SU-DHL-6 (cell line): ENCODE results near the gene TP53I3.

Experiments used
- CTCF ChIP-seq: fragments of 200-600 bp; sonication (generic); IDR thresholded peaks from one replicate; pipeline ENCODE4 v1.5.1; 2017; ENCODE audit warnings: antibody characterized with exemption, mild to moderate bottlenecking, low read length, moderate library complexity; ENCODE audit not compliant: insufficient read depth, poor library complexity, severe bottlenecking
- EZH2phosphoT487 ChIP-seq: fragments of 200-600 bp; sonication (generic), shearing (Covaris generic); conservative IDR thresholded peaks from 2 replicates; pipeline ENCODE4 v1.6.1; 2018; ENCODE audit warnings: mild to moderate bottlenecking, antibody characterized with exemption, low read length, moderate library complexity, mixed read lengths

GRCh38 chr2:24046599-24046929 is 38.1 kb downstream of the TP53I3 start:
- TF ChIP-seq CTCF, result no peak
- no peak for TF ChIP-seq EZH2phosphoT487
